Testis (tissue), 2 donors: Measurements from ENCODE around the gene NME9.

Experiments used
- POLR2A ChIP-seq: fragments of 450-650 bp; IDR thresholded peaks from one replicate; pipeline ENCODE4 v1.6.1; 2017; ENCODE audit warnings: antibody characterized with exemption, mild to moderate bottlenecking, moderate library complexity
- TF ChIP-seq, protein P1 (sequence below), 3 experiments: fragments of 450-650 bp in 2 of 3; fragments of 200-600 bp in 1 of 3; sonication (generic) in 1 of 3; IDR thresholded peaks; one replicate each; pipeline ENCODE4 v1.5.1; 2016 to 2019; ENCODE audit warnings: antibody characterized with exemption in 3 of 3, mild to moderate bottlenecking in 2 of 3, moderate library complexity in 1 of 3

GRCh38 chr3:138260611-138261010 is 69.0 kb downstream of the NME9 start:
- TF ChIP-seq, protein P1, sequence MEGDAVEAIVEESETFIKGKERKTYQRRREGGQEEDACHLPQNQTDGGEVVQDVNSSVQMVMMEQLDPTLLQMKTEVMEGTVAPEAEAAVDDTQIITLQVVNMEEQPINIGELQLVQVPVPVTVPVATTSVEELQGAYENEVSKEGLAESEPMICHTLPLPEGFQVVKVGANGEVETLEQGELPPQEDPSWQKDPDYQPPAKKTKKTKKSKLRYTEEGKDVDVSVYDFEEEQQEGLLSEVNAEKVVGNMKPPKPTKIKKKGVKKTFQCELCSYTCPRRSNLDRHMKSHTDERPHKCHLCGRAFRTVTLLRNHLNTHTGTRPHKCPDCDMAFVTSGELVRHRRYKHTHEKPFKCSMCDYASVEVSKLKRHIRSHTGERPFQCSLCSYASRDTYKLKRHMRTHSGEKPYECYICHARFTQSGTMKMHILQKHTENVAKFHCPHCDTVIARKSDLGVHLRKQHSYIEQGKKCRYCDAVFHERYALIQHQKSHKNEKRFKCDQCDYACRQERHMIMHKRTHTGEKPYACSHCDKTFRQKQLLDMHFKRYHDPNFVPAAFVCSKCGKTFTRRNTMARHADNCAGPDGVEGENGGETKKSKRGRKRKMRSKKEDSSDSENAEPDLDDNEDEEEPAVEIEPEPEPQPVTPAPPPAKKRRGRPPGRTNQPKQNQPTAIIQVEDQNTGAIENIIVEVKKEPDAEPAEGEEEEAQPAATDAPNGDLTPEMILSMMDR (IDR thresholded peaks at IDR 0.05): no peak
- TF ChIP-seq POLR2A: no peak
